ENCODE results near the gene ADARB2. TPM values are rescaled to one million over a fixed set of nuclear protein-coding genes. Genes with fewer than 3 reads are reported as not detected.

Gene ADARB2
- total RNA-seq, 1 donor from 2014 or later = 0.80 TPM

DNA sequence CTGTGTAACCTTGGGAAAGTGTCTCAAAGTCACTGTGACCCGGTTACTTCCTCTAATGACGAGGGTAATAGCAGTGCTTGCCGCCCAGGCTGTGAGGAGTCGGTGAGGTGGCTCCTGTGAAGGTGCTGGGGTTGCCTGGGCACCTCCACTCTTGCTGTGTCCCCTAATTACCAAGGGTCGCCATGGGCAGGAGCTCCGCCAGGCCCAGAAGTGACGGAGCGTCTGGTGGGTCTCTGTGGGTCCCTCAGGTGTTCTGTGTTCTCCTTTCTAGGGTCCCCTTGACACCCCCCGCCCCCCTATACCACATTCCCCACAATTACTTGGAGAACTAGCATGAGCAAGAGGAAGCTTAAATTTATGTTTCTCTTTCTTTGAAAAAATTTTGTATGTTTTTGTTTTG is 519.7 kb downstream of the ADARB2 start:
- Histone ChIP-seq H3K9me3 (no peaks in the 10 kb centered on the region), H3K27ac (no peak overlapping the region), H3K4me3 (no peak overlapping the region), H3K36me3 (no peaks in the 10 kb centered on the region), H3K4me1 (no peaks in the 10 kb centered on the region), H3K27me3 (ENCODE audit: low read depth) (no peaks in the 10 kb centered on the region)
- no peak for ATAC-seq
- no peak for DNase-seq
- TF ChIP-seq, protein P1, sequence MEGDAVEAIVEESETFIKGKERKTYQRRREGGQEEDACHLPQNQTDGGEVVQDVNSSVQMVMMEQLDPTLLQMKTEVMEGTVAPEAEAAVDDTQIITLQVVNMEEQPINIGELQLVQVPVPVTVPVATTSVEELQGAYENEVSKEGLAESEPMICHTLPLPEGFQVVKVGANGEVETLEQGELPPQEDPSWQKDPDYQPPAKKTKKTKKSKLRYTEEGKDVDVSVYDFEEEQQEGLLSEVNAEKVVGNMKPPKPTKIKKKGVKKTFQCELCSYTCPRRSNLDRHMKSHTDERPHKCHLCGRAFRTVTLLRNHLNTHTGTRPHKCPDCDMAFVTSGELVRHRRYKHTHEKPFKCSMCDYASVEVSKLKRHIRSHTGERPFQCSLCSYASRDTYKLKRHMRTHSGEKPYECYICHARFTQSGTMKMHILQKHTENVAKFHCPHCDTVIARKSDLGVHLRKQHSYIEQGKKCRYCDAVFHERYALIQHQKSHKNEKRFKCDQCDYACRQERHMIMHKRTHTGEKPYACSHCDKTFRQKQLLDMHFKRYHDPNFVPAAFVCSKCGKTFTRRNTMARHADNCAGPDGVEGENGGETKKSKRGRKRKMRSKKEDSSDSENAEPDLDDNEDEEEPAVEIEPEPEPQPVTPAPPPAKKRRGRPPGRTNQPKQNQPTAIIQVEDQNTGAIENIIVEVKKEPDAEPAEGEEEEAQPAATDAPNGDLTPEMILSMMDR (IDR thresholded peaks at IDR 0.05) = no peak
- intact Hi-C loops (cut with DNase I) = no loop called here

- DNase-seq = no peak
- H3K9me3 ChIP-seq = no peaks in the 10 kb centered on the region
These were observed 520.1 kb downstream of the ADARB2 start for GRCh38 chr10:1217237-1217587.

DNA sequence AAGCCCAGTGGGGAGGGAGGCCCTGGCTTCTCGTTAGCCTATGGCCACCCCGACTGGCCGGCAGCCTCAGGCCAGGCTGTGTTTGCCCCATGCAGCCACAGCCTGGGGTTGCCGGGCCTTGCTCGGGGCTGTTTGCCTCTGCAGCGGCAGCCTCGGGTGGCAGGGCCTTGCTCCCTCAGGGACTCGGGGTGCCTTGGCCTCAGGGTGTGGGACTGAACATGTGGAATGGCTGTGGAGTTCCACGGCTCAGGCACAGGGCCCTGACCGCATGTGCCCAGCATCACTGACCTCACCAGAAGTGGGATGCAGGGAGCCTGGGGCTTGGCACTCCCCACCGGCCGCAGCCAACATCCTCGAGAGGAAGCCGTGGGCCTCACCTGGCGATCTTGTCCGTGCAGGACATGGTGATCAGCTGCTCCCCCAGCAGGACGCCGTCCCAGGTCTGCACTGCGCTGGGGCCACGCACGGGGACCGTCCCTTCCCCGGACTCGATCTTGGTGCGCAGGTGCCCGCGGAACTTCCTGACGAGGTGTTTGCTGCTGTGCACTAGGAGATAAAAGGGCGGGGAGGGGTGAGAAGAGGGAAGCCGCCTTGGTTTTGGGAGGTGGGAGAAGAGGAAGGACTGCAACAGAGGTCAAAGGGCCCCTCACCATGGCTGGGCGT is 520.6 kb downstream of the ADARB2 start:
- no peaks in the 10 kb centered on the region for H3K36me3 ChIP-seq
- TF ChIP-seq, protein P1 (IDR thresholded peaks at IDR 0.05) = no peak
- peak in 1 of 2 donors; percentile 16 for ATAC-seq
- H3K27ac ChIP-seq = no peak overlapping the region
- intact Hi-C loops (cut with DNase I) = no loop called here
- H3K4me1 ChIP-seq = no peaks in the 10 kb centered on the region
- H3K4me3 ChIP-seq = no peak overlapping the region
- no peaks in the 10 kb centered on the region for H3K9me3 ChIP-seq
- no peak for DNase-seq
- H3K27me3 ChIP-seq (ENCODE audit: low read depth) = no peaks in the 10 kb centered on the region

More at GRCh38 chr10:1217237-1217587, 520.1 kb downstream of the ADARB2 start:
- no peak for ATAC-seq
- Histone ChIP-seq H3K36me3 (no peaks in the 10 kb centered on the region), H3K4me3 (no peak overlapping the region), H3K27ac (no peak overlapping the region), H3K27me3 (ENCODE audit: low read depth) (no peaks in the 10 kb centered on the region), H3K4me1 (no peaks in the 10 kb centered on the region)
- TF ChIP-seq, protein P1 (IDR thresholded peaks at IDR 0.05) = no peak
- intact Hi-C loops (cut with DNase I) = no loop called here

- no peaks in the 10 kb centered on the region for H3K36me3 ChIP-seq
- TF ChIP-seq, protein P1 (IDR thresholded peaks at IDR 0.05) = no peak
- H3K27me3 ChIP-seq (ENCODE audit: low read depth) = no peaks in the 10 kb centered on the region
- no peak for ATAC-seq
- intact Hi-C loops (cut with DNase I) = no loop called here
- H3K4me1 ChIP-seq = no peaks in the 10 kb centered on the region
- H3K4me3 ChIP-seq = no peak overlapping the region
- no peaks in the 10 kb centered on the region for H3K9me3 ChIP-seq
- H3K27ac ChIP-seq = no peak overlapping the region
- DNase-seq = no peak
These were observed 521.3 kb downstream of the ADARB2 start for GRCh38 chr10:1215862-1216573.

GRCh38 chr10:1214882-1215540 is 522.3 kb downstream of the ADARB2 start:
- TF ChIP-seq, protein P1 (IDR thresholded peaks at IDR 0.05) = no peak
- Histone ChIP-seq H3K9me3 (no peaks in the 10 kb centered on the region), H3K4me3 (no peak overlapping the region), H3K4me1 (no peaks in the 10 kb centered on the region), H3K27ac (no peak overlapping the region), H3K36me3 (no peaks in the 10 kb centered on the region), H3K27me3 (ENCODE audit: low read depth) (no peaks in the 10 kb centered on the region)
- DNase-seq (no peak), ATAC-seq (no peak)
- intact Hi-C loops (cut with DNase I) = no loop called here
